MM.1S (cell line): Measurements from ENCODE around the gene RAC3.

ENCODE experiments used
- DNase-seq: peaks from one replicate; pipeline ENCODE4 v3.0.0-alpha.2; 2015
- H2AFZ ChIP-seq: fragments of 300-600 bp; sonication (generic); 2 replicates; pipeline ENCODE4 v1.6.0; 2016; ENCODE audit warnings: antibody characterized with exemption, low read length
- H3F3A ChIP-seq: fragments of 300-600 bp; sonication (generic); 2 replicates; pipeline ENCODE4 v1.6.1; 2016; ENCODE audit warnings: mild to moderate bottlenecking, antibody characterized with exemption, low read length, moderate library complexity, mixed read lengths; ENCODE audit not compliant: insufficient read depth
- H3K27ac ChIP-seq: fragments of 300-600 bp; sonication (generic); 2 replicates; pipeline ENCODE4 v1.5.1; 2016; ENCODE audit warnings: mild to moderate bottlenecking, low read length
- H3K27me3 ChIP-seq: fragments of 300-600 bp; sonication (generic); replicated peaks from 2 replicates; pipeline ENCODE4 v1.6.0; 2016; ENCODE audit warnings: low read length; ENCODE audit not compliant: insufficient read depth
- H3K36me3 ChIP-seq: fragments of 300-600 bp; sonication (generic); replicated peaks from 2 replicates; pipeline ENCODE4 v1.6.1; 2016; ENCODE audit warnings: mild to moderate bottlenecking, low read length, mixed read lengths; ENCODE audit not compliant: insufficient read depth
- H3K4me1 ChIP-seq: fragments of 300-600 bp; sonication (generic); 2 replicates; pipeline ENCODE4 v1.6.1; 2016; ENCODE audit warnings: low read length, mixed read lengths
- H3K4me2 ChIP-seq: fragments of 300-600 bp; sonication (generic); 2 replicates; pipeline ENCODE4 v1.6.0; 2016; ENCODE audit warnings: low read depth, low read length
- H3K4me3 ChIP-seq: fragments of 300-600 bp; sonication (generic); 2 replicates; pipeline ENCODE4 v1.5.1; 2016; ENCODE audit warnings: low read length, mixed read lengths
- H3K79me2 ChIP-seq: fragments of 300-600 bp; sonication (generic); 2 replicates; pipeline ENCODE4 v1.6.1; 2016; ENCODE audit warnings: mixed run types, low read length, mixed read lengths
- H3K9ac ChIP-seq: fragments of 300-600 bp; sonication (generic); 2 replicates; pipeline ENCODE4 v1.6.1; 2016; ENCODE audit warnings: low read length, mixed read lengths
- H3K9me2 ChIP-seq: fragments of 300-600 bp; sonication (generic); replicated peaks from 2 replicates; pipeline ENCODE4 v1.6.1; 2016; ENCODE audit warnings: mild to moderate bottlenecking, low read length, mixed read lengths; ENCODE audit not compliant: insufficient read depth
- H3K9me3 ChIP-seq: fragments of 300-600 bp; sonication (generic); replicated peaks from 2 replicates; pipeline ENCODE4 v1.6.1; 2016; ENCODE audit warnings: mild to moderate bottlenecking, low read length, mixed read lengths; ENCODE audit not compliant: insufficient read depth
- H4K20me1 ChIP-seq: fragments of 300-600 bp; sonication (generic); 2 replicates; pipeline ENCODE4 v1.6.1; 2016; ENCODE audit warnings: mild to moderate bottlenecking, low read length, moderate library complexity, mixed read lengths; ENCODE audit not compliant: insufficient read depth
- EZH2 ChIP-seq: fragments of 300-600 bp; sonication (generic); optimal IDR thresholded peaks from 2 replicates; pipeline ENCODE3; 2017; ENCODE audit warnings: low read depth, mild to moderate bottlenecking, antibody characterized with exemption, low read length, mixed read lengths
- EZH2phosphoT487 ChIP-seq: fragments of 300-600 bp; sonication (generic); IDR thresholded peaks from 2 replicates; pipeline ENCODE4 v1.6.1; 2018; ENCODE audit warnings: antibody characterized with exemption, low read length
- TF ChIP-seq, protein P1 (sequence below): fragments of 300-600 bp; sonication (generic); IDR thresholded peaks from 2 replicates; pipeline ENCODE4 v1.5.1; 2016; ENCODE audit warnings: antibody characterized with exemption, low read length, mixed read lengths

The RAC3 gene

DNA sequence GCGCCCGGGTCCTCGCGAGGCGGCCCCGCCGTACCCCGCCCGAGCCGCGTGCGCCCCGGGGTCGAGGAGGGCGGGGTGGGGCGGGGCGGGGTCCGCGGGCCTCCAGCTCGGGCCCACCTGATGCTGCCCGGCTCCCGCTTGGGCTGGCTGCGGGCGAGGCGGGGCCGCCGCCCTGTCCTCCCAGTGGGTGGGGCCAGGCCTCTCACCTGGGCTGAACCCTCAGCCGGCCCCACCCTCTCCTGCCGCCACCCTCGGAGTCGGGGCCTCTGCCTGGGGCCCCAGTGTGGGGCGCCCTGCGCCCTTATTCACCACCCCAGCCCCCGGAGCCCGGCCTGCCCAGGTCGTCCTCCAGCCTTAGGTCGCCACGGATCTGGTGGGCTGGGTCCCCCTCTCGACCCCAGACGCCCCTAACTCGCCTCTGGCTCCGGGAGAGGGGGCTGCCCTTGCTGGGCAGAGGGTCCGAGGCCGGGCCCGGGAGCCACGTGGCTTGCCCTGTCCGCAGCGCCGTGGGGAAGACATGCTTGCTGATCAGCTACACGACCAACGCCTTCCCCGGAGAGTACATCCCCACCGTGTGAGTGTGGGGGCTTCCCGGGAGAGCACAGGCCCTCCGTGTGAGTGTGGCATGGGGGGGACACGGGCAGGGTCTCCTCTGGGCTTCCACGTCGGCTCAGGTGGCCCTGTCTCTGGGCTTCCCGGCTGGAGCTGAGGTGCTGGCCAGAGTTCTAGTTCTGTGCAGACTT lies 578 bp downstream of the RAC3 start:
- peaks cover 13% of the 10 kb centered on the region; the same call in 1 of the 2 replicates for H3K4me1 ChIP-seq

DNA sequence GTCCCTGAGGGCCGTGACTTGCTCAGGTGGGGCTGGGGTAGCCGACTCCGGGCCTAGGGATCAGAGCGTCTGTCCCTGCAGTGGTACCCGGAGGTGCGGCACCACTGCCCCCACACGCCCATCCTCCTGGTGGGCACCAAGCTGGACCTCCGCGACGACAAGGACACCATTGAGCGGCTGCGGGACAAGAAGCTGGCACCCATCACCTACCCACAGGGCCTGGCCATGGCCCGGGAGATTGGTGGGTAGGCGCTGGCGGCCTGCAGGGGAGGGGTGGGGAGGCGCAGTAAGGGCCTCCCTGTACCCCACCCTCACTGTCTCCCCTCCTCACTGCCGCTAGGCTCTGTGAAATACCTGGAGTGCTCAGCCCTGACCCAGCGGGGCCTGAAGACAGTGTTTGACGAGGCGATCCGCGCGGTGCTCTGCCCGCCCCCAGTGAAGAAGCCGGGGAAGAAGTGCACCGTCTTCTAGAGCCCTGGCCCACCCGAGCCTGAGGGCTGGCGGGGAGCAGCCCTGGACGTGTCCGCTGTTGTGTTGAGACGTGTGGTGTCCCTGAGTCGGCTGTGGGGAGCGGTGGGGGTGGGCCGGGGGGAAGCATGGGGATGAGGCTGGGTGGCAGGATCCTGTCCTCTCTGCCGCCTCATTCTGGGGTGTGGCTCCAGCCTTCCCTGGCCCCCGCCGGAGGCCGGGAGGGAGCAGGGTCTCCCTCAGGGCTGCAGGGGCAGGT lies 2.0 kb downstream of the RAC3 start:
- H2AFZ ChIP-seq, result no peak overlapping the region
- peaks cover 12% of the 10 kb centered on the region; the same call in 1 of the 2 replicates for H3F3A ChIP-seq
- H3K36me3 ChIP-seq, result no peaks in the 10 kb centered on the region
- no peaks in the 10 kb centered on the region for H3K27me3 ChIP-seq
- H3K4me3 ChIP-seq, result no peak overlapping the region
- TF ChIP-seq, protein P1, sequence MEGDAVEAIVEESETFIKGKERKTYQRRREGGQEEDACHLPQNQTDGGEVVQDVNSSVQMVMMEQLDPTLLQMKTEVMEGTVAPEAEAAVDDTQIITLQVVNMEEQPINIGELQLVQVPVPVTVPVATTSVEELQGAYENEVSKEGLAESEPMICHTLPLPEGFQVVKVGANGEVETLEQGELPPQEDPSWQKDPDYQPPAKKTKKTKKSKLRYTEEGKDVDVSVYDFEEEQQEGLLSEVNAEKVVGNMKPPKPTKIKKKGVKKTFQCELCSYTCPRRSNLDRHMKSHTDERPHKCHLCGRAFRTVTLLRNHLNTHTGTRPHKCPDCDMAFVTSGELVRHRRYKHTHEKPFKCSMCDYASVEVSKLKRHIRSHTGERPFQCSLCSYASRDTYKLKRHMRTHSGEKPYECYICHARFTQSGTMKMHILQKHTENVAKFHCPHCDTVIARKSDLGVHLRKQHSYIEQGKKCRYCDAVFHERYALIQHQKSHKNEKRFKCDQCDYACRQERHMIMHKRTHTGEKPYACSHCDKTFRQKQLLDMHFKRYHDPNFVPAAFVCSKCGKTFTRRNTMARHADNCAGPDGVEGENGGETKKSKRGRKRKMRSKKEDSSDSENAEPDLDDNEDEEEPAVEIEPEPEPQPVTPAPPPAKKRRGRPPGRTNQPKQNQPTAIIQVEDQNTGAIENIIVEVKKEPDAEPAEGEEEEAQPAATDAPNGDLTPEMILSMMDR, result no peak
- no peak for TF ChIP-seq EZH2
- no peak for TF ChIP-seq EZH2phosphoT487
- H4K20me1 ChIP-seq, result no peaks in the 10 kb centered on the region
- H3K4me1 ChIP-seq, result peaks cover 15% of the 10 kb centered on the region; the same call in 1 of the 2 replicates
- no peaks in the 10 kb centered on the region for H3K9me3 ChIP-seq
- no peak overlapping the region for H3K4me2 ChIP-seq
- peaks cover 12% of the 10 kb centered on the region for H3K79me2 ChIP-seq
- no peak overlapping the region for H3K27ac ChIP-seq
- H3K9ac ChIP-seq, result no peak overlapping the region
- H3K9me2 ChIP-seq, result no peaks in the 10 kb centered on the region
- no peak for DNase-seq

More for the DNA sequence above, 578 bp downstream of the RAC3 start:
- Histone ChIP-seq H3K9ac (peak overlapping the region; percentile 18; the same call in 1 of the 2 replicates), H3K79me2 (peaks cover 12% of the 10 kb centered on the region), H3K27me3 (no peaks in the 10 kb centered on the region), H3K4me3 (peak overlapping the region; percentile 47), H2AFZ (peak overlapping the region; percentile 18; the same call in 1 of the 2 replicates), H3K9me3 (no peaks in the 10 kb centered on the region), H4K20me1 (no peaks in the 10 kb centered on the region), H3K9me2 (no peaks in the 10 kb centered on the region), H3F3A (peaks cover 12% of the 10 kb centered on the region; the same call in 1 of the 2 replicates), H3K4me2 (peak overlapping the region; percentile 86), H3K36me3 (no peaks in the 10 kb centered on the region), H3K27ac (no peak overlapping the region)
- TF ChIP-seq, protein P1, result no peak
- TF ChIP-seq EZH2phosphoT487 (no peak), EZH2 (no peak)
- peak; percentile 65 for DNase-seq

DNA sequence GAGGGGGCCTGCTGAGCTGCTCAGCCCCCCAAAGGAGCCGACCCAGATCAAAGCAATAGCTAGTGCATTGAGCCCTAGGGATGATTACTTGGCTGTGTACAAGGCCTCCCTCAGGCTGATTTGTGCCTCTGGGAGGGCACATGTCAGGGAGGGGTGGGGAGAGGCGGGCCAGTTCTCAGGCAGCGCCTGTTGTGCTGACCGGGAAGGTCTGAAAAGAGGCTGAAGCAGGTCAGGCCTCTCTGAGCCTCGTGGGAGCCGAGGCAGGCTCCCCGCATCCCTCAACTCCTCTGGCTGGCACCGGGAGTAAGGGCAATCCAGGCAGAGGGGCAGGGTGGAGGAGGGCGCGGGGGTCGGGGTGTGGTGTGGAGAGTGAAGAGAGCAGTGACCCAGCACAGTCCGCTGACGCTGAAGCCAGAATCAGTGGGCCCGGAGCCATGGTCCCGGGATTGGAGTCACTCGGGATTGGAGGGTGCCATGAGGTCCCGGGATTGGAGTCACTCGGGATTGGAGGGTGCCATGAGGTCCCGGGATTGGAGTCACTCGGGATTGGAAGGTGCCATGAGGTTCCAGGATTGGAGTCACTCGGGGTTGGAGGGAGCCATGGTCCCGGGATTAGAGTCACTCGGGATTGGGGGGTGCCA lies 3.0 kb downstream of the RAC3 start:
- peaks cover 15% of the 10 kb centered on the region; the same call in 1 of the 2 replicates for H3K4me1 ChIP-seq
- peaks cover 12% of the 10 kb centered on the region; the same call in 1 of the 2 replicates for H3F3A ChIP-seq
- no peaks in the 10 kb centered on the region for H3K9me2 ChIP-seq
- H3K4me3 ChIP-seq, result no peak overlapping the region
- H4K20me1 ChIP-seq, result no peaks in the 10 kb centered on the region
- no peak for DNase-seq
- H3K9ac ChIP-seq, result no peak overlapping the region
- no peaks in the 10 kb centered on the region for H3K9me3 ChIP-seq
- peaks cover 12% of the 10 kb centered on the region for H3K79me2 ChIP-seq
- H3K27me3 ChIP-seq, result no peaks in the 10 kb centered on the region
- no peak overlapping the region for H3K4me2 ChIP-seq
- no peak overlapping the region for H3K27ac ChIP-seq
- H2AFZ ChIP-seq, result no peak overlapping the region
- H3K36me3 ChIP-seq, result no peaks in the 10 kb centered on the region
- TF ChIP-seq, protein P1, result no peak
- TF ChIP-seq EZH2 (no peak), EZH2phosphoT487 (no peak)
